HEK293 (cell line): ENCODE measurements around the gene SDC3.

Source experiments
- CTCF ChIP-seq: fragments of 450-650 bp; formaldehyde crosslinking; IDR thresholded peaks from 2 replicates; pipeline ENCODE4 v1.5.1; 2016; ENCODE audit warnings: missing biosample characterization, missing genetic modification characterization
- ZBTB10 ChIP-seq: fragments of 450-650 bp; formaldehyde crosslinking; IDR thresholded peaks from 2 replicates; pipeline ENCODE4 v1.5.1; 2016; ENCODE audit warnings: missing biosample characterization, missing genetic modification characterization
- ZNF133 ChIP-seq: fragments of 450-650 bp; formaldehyde crosslinking; IDR thresholded peaks from 2 replicates; pipeline ENCODE4 v1.5.1; 2016; ENCODE audit warnings: missing biosample characterization, missing genetic modification characterization
- ZNF280D ChIP-seq: fragments of 450-650 bp; formaldehyde crosslinking; IDR thresholded peaks from 2 replicates; pipeline ENCODE4 v1.5.1; 2016; ENCODE audit warnings: missing biosample characterization, missing genetic modification characterization
- ZNF362 ChIP-seq: fragments of 450-650 bp; formaldehyde crosslinking; IDR thresholded peaks from 2 replicates; pipeline ENCODE4 v1.5.1; 2016; ENCODE audit warnings: missing biosample characterization, missing genetic modification characterization
- ZNF549 ChIP-seq: fragments of 450-650 bp; IDR thresholded peaks from 2 replicates; pipeline ENCODE4 v1.5.1; 2018; ENCODE audit warnings: missing biosample characterization, missing genetic modification characterization, mild to moderate bottlenecking, inconsistent platforms, moderate library complexity
- TF ChIP-seq, protein P1 (sequence below): fragments of 450-650 bp; formaldehyde crosslinking; conservative IDR thresholded peaks from 2 replicates; pipeline ENCODE4 v1.5.1; 2016; ENCODE audit warnings: low read depth, missing biosample characterization, missing genetic modification characterization

DNA sequence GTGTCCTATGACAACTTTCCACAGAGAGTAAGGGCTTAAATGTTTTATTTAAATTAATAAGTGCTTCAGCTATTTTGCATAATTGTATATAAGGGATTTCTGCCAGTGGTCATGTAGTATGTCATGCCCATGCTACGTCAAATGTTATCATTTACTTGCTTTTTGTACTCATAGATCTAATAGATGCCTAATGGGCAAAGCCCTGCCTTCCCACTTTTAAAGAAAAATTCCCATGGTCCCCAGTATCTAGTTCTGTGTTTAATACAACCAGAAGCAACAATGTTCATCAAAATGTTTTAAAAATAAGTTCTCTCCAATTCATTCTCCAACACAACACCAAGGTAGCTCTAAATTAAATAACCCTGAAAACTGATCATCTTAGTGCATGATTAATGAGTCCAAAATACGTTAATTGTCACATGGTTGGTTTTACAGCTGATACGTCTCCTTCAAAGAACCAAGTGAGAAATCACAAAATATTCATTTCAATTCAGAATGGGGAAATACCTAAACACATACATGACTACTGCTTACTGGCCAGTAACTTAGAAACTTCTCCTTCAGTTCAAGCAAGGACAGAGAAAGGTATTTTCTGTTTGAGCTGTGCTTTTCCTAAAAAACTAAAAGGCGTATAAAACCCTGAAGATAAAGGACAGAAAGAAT is 49.1 kb upstream of the SDC3 start:
- no peak for TF ChIP-seq CTCF
- TF ChIP-seq ZNF362 (tag by site-specific recombination): no peak
- no peak for TF ChIP-seq ZBTB10
- TF ChIP-seq ZNF280D (tag by site-specific recombination): no peak
- TF ChIP-seq ZNF133: no peak
- no peak for TF ChIP-seq ZNF549 (tag by site-specific recombination)
- TF ChIP-seq, protein P1, sequence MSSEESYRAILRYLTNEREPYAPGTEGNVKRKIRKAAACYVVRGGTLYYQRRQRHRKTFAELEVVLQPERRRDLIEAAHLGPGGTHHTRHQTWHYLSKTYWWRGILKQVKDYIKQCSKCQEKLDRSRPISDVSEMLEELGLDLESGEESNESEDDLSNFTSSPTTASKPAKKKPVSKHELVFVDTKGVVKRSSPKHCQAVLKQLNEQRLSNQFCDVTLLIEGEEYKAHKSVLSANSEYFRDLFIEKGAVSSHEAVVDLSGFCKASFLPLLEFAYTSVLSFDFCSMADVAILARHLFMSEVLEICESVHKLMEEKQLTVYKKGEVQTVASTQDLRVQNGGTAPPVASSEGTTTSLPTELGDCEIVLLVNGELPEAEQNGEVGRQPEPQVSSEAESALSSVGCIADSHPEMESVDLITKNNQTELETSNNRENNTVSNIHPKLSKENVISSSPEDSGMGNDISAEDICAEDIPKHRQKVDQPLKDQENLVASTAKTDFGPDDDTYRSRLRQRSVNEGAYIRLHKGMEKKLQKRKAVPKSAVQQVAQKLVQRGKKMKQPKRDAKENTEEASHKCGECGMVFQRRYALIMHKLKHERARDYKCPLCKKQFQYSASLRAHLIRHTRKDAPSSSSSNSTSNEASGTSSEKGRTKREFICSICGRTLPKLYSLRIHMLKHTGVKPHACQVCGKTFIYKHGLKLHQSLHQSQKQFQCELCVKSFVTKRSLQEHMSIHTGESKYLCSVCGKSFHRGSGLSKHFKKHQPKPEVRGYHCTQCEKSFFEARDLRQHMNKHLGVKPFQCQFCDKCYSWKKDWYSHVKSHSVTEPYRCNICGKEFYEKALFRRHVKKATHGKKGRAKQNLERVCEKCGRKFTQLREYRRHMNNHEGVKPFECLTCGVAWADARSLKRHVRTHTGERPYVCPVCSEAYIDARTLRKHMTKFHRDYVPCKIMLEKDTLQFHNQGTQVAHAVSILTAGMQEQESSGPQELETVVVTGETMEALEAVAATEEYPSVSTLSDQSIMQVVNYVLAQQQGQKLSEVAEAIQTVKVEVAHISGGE (tag by site-specific recombination): no peak
